ENCODE measurements around the gene LYAR. TPM values are rescaled to one million over a fixed set of nuclear protein-coding genes. Genes with fewer than 3 reads are reported as not detected.

The LYAR gene
- total and polyA plus RNA-seq, 2 of the 4 experiments (the other 2 are of a cell fraction), result 5.4 to 8.2 TPM

DNA sequence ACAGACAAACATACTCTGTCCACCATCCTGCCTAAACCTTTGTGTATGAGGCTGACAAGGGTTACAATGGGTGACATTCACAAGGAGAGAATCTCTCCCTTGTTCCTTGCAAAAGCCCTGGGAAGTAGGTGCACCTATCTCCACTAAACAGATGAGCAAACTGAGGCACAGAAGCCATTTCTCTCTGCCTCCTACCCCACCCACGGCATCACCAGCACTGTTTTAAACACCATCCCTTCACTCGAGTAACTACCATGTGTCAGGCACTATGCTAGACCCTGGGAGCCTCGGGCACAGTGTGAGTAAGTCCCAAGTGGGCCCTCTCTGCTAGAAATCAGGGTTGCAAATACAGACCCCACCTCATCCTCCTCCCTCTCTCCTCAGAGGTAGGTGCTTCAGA is 899 bp downstream of the LYAR start:
- H3K27ac ChIP-seq (ENCODE audit: insufficient read depth, low read length), result no peak overlapping the region
- dilution Hi-C loops (cut with HindIII; ENCODE audit: low sequenced_read_pairs, unreplicated experiment) (no loop called here), in situ Hi-C loops (cut with MboI; ENCODE audit: low sequenced_read_pairs) (no loop called here)

More for the DNA sequence above, 899 bp downstream of the LYAR start:
- Histone ChIP-seq H4K5ac (ENCODE audit: low read depth, low read length) (no peak overlapping the region), H3K14ac (replicated peaks; ENCODE audit: low read depth, low read length) (peak overlapping the region; percentile 1), H3K4ac (ENCODE audit: low read depth, low read length) (peak overlapping the region; percentile 55; the same call in 1 of the 2 replicates), H2AK9ac (replicated peaks; ENCODE audit: low read depth, low read length, poor library complexity) (peak overlapping the region; percentile 77), H3K27me3 (ENCODE audit: control insufficient read depth, insufficient read depth, low read length) (no peaks in the 10 kb centered on the region), H3K56ac (ENCODE audit: extremely low read depth, insufficient read depth, low read length) (peak overlapping the region; percentile 38; the same call in 1 of the 2 replicates), H2BK15ac (ENCODE audit: low read depth, low read length) (no peak overlapping the region), H3K18ac (ENCODE audit: low read depth, low read length) (no peak overlapping the region), H2BK120ac (ENCODE audit: low read depth, low read length) (no peak overlapping the region), H3K4me1 (ENCODE audit: control insufficient read depth, insufficient read depth, low read length) (peaks cover 6% of the 10 kb centered on the region), H3K4me3 (ENCODE audit: insufficient read depth, low read depth, low read length) (peak overlapping the region; percentile 89), H2BK5ac (ENCODE audit: low read depth, low read length, poor library complexity, severe bottlenecking) (no peak overlapping the region), H3K79me1 (ENCODE audit: low read depth in 1 of 2, low read length in 2 of 2) (peaks cover 54 to 79% of the 10 kb centered on the region in 2 experiments), H3K23ac (ENCODE audit: low read depth, low read length) (peak overlapping the region; percentile 65; the same call in 1 of the 2 replicates), H2BK20ac (ENCODE audit: low read depth, low read length) (no peak overlapping the region), H3K9me1 (ENCODE audit: insufficient read depth, low read length) (peaks cover 17% of the 10 kb centered on the region; the same call in 1 of the 2 replicates), H2AK5ac (ENCODE audit: low read depth, low read length) (no peak overlapping the region), H3K36me3 (ENCODE audit: control insufficient read depth, insufficient read depth, low read length) (peaks cover 6% of the 10 kb centered on the region; the same call in 1 of the 2 replicates), H3K9ac (ENCODE audit: low read depth, low read length) (peak overlapping the region; percentile 80), H2AFZ (replicated peaks; ENCODE audit: low read length, poor library complexity) (no peak overlapping the region), H4K20me1 (ENCODE audit: insufficient read depth, low read length) (peaks cover 15% of the 10 kb centered on the region; the same call in 1 of the 2 replicates), H3K4me2 (ENCODE audit: low read depth, low read length) (peak overlapping the region; percentile 93), H4K8ac (ENCODE audit: low read depth in 2 of 2, low read length in 2 of 2) (no peak overlapping the region), H3K9me3 (ENCODE audit: control insufficient read depth, insufficient read depth, low read length) (no peaks in the 10 kb centered on the region), H4K91ac (ENCODE audit: insufficient read depth, low read depth, low read length) (no peak overlapping the region)
- DNase-seq (no peak), ATAC-seq (ENCODE audit: low read depth) (no peak)
- WGBS, 2 experiments (ENCODE audit: extremely low coverage in 2 of 2, insufficient read length in 1 of 2), result no CpG with 5 or more reads among the region's 3 CpGs
- intact Hi-C loops (cut with micrococcal nuclease), result no loop called here
- ChIA-PET CTCF (no interaction called here), POLR2A (ENCODE audit: unreplicated experiment) (no interaction called here)
- BruUV-seq (replicated peaks), result no TSS peak
- TF ChIP-seq NFE2L2 (IDR thresholded peaks at IDR 0.05; ENCODE audit: low read depth, low read length) (no peak), CEBPB (IDR thresholded peaks at IDR 0.05; ENCODE audit: low read depth, low read length) (no peak), RCOR1 (IDR thresholded peaks at IDR 0.05; ENCODE audit: insufficient replicate concordance, low read length) (no peak), MAZ (IDR thresholded peaks at IDR 0.05; ENCODE audit: borderline replicate concordance, low read depth, low read length) (no peak), BHLHE40 (IDR thresholded peaks at IDR 0.05; ENCODE audit: low read depth, low read length) (no peak), MAFK (IDR thresholded peaks at IDR 0.05; ENCODE audit: low read depth, low read length) (no peak), FOS (IDR thresholded peaks at IDR 0.05; ENCODE audit: low read depth, low read length) (no peak), MXI1 (IDR thresholded peaks at IDR 0.05; ENCODE audit: borderline replicate concordance, low read depth, low read length) (no peak), RFX5 (IDR thresholded peaks at IDR 0.05; ENCODE audit: low read depth, low read length) (no peak), POLR2A (IDR thresholded peaks at IDR 0.05; ENCODE audit: low read depth, low read length) (no peak), CHD1 (IDR thresholded peaks at IDR 0.05; ENCODE audit: low read depth, low read length) (no peak), SMC3 (IDR thresholded peaks at IDR 0.05; ENCODE audit: low read depth, low read length) (no peak)
- TF ChIP-seq, protein P1, sequence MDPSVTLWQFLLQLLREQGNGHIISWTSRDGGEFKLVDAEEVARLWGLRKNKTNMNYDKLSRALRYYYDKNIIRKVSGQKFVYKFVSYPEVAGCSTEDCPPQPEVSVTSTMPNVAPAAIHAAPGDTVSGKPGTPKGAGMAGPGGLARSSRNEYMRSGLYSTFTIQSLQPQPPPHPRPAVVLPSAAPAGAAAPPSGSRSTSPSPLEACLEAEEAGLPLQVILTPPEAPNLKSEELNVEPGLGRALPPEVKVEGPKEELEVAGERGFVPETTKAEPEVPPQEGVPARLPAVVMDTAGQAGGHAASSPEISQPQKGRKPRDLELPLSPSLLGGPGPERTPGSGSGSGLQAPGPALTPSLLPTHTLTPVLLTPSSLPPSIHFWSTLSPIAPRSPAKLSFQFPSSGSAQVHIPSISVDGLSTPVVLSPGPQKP (IDR thresholded peaks at IDR 0.05; ENCODE audit: borderline replicate concordance, low read depth, low read length), result no peak
- TF ChIP-seq, protein P2, sequence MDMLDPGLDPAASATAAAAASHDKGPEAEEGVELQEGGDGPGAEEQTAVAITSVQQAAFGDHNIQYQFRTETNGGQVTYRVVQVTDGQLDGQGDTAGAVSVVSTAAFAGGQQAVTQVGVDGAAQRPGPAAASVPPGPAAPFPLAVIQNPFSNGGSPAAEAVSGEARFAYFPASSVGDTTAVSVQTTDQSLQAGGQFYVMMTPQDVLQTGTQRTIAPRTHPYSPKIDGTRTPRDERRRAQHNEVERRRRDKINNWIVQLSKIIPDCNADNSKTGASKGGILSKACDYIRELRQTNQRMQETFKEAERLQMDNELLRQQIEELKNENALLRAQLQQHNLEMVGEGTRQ (IDR thresholded peaks at IDR 0.05; ENCODE audit: low read depth, low read length), result no peak
